NCI-H526 (cell line): Measurements from ENCODE around the gene KRTAP2-4.
"Not testable (repeated sequence)": the region's sequence is repeated elsewhere in the genome, so short reads cannot be mapped to it uniquely, and the experiment has no call there.

Experiments
- DNase-seq, 2 experiments: peaks; one replicate each; lab custom pipeline; 2025; lab: John Stamatoyannopoulos, UW

KRTAP2-4 gene, protein sequence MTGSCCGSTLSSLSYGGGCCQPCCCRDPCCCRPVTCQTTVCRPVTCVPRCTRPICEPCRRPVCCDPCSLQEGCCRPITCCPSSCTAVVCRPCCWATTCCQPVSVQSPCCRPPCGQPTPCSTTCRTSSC

GRCh38 chr17:41065829-41066624 is at the start of gene KRTAP2-4:
KRTAP2-4 (minus strand) TSS chr17:41065879; CDS start chr17:41065845, 34 bp downstream.
- DNase-seq, result no peak

- DNase-seq, result no peak
Measured at GRCh38 chr17:41111151-41111885, 45.6 kb upstream of the KRTAP2-4 start.

DNA sequence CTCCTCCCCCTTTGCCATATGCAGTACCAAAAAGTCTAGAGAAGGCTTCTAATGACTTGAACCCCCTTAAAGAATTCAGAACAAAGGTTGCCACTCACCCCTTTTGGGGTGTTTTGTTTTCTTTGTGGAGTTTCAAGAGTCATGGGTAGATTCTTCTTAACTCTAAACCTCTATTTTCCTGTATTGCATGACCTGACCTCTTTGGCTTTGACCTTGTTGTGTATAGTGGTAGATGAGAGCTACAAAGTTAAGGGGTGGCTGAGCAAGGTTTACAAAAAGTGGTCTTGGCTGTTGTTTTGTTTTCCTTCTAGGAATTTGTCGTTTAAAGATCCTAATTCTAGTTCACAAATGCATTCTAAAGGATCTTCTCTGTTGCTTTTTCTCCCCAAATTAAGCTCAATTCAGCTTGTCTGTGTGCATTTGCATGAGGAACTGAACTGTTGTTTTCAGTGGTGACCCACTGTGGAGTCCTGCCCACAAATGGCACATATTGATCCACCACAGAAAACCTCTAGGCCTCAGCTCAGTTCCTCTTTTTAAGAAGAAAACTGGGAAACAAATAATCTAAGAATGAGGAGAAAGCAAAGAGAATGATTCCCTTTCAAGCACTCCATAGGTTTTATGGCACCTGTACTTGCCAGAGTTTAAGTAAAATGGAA is 43.2 kb upstream of the KRTAP2-4 start:
- DNase-seq, result not testable (repeated sequence)

DNA sequence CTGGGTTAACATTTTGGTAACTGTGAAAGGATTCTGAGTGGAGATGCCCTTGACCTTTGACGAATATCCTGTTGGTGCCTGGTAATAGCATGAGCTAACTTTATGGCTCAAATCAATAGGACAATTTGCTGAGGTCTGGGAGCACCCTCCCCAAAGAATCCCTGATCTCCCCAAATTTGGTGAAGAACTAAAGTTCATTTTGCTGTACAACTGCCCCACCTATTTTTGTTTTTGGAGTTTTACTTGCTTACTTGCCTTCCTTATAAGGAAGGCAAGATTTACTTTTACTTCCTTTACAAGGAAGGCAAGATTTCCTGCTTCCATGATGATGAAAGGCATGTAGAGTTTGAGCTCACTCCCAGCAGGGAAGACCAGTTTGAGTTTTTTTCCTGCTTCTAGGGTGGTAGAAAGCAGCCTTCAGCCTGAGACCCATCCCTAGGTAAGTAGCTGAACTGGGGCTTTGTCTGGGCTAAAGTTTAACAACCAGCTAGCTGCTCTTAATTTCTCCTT is 42.3 kb upstream of the KRTAP2-4 start:
- DNase-seq, result no peak

DNA sequence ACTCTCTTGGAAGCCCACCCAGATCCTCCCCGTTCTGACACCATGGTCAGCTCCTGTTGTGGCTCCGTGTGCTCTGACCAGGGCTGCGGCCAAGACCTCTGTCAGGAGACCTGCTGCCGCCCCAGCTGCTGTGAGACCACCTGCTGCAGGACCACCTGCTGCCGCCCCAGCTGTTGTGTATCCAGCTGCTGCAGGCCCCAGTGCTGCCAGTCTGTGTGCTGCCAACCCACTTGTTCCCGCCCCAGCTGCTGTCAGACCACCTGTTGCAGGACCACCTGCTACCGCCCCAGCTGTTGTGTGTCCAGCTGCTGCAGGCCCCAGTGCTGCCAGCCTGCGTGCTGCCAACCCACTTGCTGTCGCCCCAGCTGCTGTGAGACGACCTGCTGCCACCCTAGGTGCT is 39.7 kb upstream of the KRTAP2-4 start, which contains the start of gene KRTAP4-9:
TSS of gene KRTAP4-9 (plus strand) at position 43 of the 400 bp plus-strand sequence. CDS start at position 43, 0 bp downstream.
- not testable (repeated sequence) for DNase-seq

- DNase-seq, result not testable (repeated sequence)
Measured at GRCh38 chr17:41104386-41105038, 38.8 kb upstream of the KRTAP2-4 start.

GRCh38 chr17:41103896-41104295 is 38.2 kb upstream of the KRTAP2-4 start:
- no peak for DNase-seq

DNA sequence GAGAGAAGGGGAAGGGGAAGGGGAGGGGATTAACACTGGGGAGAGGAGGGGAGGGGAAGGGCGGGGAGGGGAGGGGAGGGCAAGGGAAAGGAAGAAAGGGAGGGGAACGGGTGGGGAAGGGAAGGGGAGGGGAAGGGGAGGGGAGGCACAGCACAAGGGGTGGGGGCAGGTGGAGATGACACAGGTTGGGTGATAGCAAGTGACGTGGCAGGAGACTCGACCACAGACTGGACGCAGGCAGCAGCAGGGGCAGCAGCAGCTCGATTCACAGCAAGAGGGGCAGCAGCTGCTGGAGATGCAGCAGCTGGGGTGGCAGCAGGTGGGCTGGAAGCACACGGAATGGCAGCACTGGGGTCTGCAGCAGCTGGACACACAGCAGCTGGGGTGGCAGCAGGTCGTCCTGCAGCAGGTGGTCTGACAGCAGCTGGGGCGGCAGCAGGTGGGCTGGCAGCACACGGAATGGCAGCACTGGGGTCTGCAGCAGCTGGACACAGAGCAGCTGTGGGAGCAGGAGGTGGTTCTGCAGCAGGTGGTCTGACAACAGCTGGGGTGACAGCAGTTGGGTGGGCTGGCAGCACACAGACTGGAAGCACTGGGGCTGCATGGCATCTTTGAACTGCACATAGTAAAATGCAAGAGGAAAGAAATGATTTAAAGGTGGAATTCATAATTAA is 36.0 kb upstream of the KRTAP2-4 start, which contains the start of gene KRTAP4-16:
TSS of gene KRTAP4-16 (minus strand) at position 624 of the 674 bp plus-strand sequence. CDS start at position 624, 0 bp downstream.
- no peak for DNase-seq

- not testable (repeated sequence) for DNase-seq
Measured at GRCh38 chr17:41099682-41100480, 34.2 kb upstream of the KRTAP2-4 start.

- no peak for DNase-seq
Measured at GRCh38 chr17:41098481-41098880, 32.8 kb upstream of the KRTAP2-4 start.

DNA sequence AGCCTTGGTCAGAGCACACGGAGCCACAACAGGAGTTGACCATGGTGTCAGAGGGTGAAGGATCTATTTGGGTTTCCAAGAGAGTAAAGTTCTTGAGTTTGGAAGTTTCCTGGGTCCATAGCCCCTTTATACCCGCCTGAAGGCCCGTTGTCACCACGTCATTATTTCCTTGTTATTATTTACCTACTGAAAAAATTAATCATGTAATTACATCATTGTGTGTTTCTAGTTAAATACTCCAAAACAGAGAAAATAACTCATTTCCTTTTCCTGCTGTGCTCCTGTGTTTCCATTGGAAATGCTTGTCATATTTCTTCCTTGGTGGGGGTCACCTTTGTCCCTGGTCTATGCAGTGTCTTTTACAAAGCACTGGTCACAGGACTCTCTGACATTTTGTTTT is 32.4 kb upstream of the KRTAP2-4 start, which contains the start of gene KRTAP4-8:
TSS of gene KRTAP4-8 (minus strand) at position 101 of the 400 bp plus-strand sequence. CDS start at position 43, 58 bp downstream.
- no peak for DNase-seq

DNA sequence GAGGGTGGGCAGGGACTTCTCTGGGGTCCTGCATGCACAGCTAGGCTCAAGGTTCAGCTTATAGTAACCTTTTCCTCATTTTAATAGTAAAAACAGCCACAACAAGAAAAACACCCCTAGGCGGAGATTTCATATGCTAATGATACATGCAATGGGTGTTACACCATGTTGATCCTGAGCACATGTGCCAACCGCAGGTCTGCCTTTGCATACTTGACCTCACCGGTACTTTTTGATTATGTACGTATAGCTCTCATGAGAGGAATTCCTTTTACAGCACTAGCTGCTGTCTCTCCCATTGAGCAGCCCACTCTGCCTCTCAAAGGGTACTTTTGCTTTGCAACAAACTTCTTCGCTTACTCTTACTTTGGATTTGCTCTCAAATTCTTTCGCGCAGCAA is 30.4 kb upstream of the KRTAP2-4 start:
- DNase-seq, result peak; percentile 57 to 76

DNA sequence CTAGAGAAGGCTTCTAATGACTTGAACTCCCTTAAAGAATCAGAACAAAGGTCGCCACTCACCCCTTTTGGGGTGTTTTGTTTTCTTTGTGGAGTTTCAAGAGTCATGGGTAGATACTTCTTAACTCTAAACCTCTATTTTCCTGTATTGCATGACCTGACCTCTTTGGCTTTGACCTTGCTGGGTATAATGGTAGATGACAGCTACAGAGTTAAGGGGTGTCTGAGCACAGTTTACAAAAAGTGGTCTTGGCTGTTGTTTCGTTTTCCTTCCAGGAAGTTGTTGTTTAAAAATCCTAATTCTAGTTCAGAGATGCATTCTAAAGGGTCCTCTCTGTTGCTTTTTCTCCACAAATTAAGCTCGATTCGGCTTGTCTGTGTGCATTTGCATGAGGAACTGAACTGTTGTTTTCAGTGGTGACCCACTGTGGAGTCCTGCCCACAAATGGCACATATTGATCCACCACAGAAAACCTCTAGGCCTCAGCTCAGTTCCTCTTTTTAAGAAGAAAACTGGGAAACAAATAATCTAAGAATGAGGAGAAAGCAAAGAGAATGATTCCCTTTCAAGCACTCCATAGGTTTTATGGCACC is 23.2 kb upstream of the KRTAP2-4 start:
- not testable (repeated sequence) for DNase-seq

DNA sequence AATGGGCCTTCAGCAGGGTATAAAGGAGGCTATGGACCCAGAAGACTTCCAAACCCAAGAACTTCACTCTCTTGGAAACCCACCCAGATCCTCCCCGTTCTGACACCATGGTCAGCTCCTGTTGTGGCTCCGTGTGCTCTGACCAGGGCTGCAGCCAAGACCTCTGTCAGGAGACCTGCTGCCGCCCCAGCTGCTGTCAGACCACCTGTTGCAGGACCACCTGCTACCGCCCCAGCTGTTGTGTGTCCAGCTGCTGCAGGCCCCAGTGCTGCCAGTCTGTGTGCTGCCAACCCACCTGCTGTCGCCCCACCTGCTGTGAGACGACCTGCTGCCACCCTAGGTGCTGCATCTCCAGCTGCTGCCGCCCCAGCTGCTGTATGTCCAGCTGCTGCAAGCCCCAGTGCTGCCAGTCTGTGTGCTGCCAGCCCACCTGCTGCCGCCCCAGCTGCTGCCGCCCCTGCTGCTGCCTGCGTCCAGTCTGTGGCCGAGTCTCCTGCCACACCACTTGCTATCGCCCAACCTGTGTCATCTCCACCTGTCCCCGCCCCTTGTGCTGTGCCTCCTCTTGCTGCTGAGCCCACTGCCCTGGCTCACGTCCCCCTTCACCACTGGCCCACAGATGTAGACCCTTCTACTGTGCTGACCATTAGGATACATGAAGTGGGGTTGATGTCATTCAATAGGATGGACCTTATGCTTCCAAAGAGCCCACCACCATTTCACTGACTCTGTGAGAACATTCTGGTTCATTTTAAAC is 18.6 kb upstream of the KRTAP2-4 start, which contains the start of gene KRTAP4-7:
TSS of gene KRTAP4-7 (plus strand) at position 51 of the 757 bp plus-strand sequence. CDS start at position 108, 57 bp downstream.
- not testable (repeated sequence) for DNase-seq

DNA sequence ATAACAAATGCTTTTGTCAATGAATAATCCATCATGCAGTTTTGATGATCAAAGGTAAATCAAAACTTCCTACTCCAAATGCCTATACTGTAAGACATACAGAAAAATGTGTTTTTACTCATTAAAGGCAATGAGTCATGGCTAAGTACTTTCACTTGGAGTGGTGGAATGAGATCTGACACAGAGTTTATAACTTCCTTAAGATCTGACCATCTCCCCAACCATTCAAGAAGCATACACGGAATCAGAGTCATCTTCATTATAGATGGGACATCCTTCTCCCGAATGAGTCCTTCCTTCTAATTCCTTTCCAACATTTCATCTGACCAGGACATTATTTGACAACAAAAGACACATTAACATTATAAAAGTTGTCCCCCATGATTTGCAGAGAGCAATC is 17.7 kb upstream of the KRTAP2-4 start:
- DNase-seq, result not testable (repeated sequence)

GRCh38 chr17:41082626-41083025 is 16.9 kb upstream of the KRTAP2-4 start:
- DNase-seq, result no peak

DNA sequence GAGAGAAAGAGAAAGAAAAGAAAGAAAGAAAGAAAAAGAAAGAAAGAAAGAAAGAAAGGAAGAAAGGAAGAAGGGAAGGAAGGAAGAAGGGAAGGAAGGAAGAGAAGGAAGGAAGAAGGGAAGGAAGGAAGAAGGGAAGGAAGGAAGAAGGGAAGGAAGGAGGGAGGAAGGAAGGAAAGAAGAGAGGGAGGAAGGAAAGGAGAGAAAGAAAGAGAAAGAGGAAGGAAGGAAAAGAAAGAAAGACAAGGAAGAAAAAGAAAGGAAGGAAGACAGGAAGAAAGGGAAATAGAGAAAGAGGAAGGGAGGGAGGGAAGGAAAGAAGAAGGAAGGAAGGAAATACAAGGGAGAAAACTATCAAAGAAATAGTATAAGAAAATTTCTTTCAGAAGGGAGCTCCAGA is 11.1 kb upstream of the KRTAP2-4 start:
- no peak for DNase-seq

DNA sequence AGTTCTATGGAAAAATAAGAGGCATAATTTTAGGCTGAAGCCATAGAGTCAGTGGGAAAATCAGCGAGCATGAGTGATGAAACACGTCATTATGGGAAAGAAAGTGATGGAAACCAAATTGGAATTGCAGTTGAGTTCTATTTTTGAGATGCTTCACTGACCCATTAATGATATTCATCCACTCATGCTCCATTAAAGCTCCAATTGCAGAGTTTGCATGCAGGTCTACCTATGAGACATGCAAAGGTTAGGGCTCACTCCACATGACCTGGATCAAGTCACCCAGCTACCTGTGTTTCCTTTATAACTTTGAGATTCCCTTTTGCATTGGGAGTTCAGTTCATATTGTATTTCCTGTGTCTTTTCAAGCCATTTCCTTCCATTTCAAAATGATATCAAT is 8.0 kb upstream of the KRTAP2-4 start:
- peak; percentile 19 to 61 for DNase-seq
